Fibroblast of upper back skin (primary cell): ENCODE data around the gene HOXC10.

Source experiments
- DNase-seq: peaks from one replicate; pipeline ENCODE4 v3.0.0-alpha.2; 2013

The HOXC10 gene

DNA sequence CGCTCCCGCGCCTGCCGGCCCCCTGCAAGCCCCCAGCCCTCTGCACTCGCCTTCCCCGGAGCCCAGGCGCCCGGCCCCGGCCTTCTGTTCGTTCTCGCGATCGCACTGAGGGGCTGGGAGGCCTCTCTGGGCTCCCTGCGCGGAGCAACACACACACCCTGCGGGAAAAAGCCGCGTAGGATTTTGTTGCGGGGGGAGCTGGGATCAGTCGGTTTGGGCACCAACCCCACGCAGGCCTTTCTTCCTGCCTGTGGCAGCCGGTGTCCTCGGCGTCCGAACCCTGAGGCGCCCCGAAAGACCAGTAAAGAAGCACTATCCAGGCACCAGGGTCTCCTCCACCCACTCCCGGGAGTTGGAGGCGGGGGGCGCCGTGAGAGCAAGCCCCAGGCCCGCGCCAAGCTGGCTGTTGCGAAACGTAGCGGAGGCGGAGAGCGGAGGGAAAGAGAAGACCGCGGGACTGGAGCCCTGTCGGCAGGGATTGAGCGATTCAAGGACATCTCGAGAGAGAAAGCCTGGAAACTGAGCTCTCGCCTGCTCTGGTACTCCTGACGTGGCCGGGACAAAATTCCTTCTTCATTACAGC lies 46.0 kb downstream of the HOXC10 start:
- peak; percentile 89 for DNase-seq

DNA sequence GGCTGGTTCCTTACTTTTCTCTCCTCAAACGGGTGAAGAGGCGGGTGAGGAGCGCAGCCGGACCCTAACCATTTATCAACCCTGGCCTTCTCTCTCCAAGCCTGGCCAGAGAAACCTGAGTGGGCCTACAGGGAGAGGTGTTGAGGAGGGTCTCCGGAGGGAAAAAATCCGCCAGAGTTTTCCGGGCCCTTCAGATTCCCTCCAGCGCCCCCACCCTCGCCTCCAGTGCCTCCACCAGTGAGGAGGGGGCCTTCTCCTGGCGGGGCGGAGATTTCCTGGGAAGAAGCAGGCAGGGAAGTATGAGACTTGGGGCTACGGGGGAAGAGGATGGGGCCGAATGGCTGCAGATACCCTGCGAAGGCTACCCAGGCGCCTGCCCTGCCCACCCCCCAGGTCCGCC lies 46.5 kb downstream of the HOXC10 start:
- DNase-seq, result no peak

DNA sequence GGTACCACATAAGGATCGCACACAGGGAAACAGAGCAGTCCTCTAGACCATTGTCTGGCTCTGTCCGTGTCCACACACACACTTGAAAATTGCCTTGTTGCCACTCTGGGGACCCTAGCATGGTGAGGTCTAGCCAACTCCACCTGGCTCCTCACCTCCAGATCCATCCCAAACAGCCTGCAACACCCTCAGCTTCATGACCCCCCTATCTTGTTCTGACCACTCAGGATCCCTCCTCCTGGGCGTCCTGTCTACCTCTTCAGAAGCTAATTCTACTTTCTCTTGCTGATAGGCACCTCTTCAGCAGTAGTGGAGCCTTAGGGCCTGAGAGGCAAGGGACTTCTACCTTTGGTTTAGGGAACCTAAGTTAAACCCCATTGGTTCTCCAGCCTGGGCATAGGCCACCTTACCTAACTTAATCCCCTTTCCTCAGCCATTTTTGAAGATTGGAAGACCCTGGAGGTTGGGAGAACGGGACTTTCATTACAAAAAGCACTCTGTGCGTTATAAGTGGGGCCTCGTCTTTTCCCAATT lies 47.2 kb downstream of the HOXC10 start:
- DNase-seq, result no peak

DNA sequence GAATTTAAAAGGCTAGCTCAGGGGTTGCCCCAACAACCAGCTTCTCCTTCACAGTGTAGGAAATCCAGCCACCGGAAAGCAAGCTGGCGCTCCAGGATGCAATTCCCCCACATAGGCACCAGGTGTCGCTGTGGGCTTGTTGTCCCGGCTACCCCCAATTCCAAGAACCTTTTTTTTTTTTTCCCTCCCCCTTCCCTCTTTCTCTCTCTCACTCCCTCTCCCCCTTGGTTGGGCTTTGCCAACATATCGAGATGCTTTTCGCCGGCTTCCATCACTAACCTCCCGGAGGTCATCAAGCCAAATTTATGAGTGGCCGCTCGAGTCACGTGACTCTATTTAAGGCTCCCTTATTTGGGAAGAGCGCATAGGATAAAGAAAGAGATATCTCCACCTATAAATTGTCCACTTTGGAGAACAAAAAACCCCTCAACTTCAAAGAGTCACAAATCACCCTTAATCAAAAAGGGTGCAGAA lies 47.7 kb downstream of the HOXC10 start, which contains the start of gene HOXC5:
HOXC5 (plus strand) TSS at position 424 of the 474 bp plus-strand sequence. CDS start 73 bp downstream, outside the sequence.
- DNase-seq, result peak; percentile 96

DNA sequence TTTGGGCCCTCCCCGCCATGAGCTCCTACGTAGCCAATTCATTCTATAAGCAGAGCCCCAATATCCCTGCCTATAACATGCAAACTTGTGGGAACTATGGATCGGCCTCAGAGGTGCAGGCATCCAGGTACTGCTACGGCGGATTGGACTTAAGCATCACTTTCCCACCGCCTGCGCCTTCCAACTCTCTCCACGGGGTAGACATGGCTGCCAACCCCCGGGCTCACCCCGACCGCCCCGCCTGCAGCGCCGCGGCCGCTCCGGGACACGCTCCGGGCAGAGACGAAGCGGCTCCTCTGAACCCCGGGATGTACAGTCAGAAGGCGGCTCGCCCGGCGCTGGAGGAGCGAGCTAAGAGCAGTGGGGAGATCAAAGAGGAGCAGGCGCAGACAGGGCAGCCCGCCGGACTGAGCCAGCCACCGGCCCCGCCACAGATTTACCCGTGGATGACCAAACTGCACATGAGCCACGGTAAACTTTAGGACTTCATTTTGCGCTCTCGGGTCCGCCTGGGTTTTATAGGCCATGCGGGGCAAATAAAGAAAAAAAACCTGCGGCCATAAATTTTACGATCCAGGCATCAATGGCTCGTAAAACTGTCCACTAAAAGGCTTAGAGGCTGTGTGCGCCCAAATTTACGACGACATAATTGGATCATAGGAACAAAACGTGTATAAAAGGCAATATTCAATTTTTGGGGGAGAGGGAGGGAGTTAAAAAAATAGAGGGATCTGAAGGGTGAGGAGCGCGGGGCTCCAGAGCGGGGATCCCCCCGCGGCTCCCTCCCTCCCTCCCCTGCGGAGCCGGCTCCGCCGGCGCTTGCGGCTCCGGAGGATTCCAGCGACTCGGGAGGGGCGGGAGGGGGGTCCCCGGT lies 48.4 kb downstream of the HOXC10 start:
- peak; percentile 64 for DNase-seq

DNA sequence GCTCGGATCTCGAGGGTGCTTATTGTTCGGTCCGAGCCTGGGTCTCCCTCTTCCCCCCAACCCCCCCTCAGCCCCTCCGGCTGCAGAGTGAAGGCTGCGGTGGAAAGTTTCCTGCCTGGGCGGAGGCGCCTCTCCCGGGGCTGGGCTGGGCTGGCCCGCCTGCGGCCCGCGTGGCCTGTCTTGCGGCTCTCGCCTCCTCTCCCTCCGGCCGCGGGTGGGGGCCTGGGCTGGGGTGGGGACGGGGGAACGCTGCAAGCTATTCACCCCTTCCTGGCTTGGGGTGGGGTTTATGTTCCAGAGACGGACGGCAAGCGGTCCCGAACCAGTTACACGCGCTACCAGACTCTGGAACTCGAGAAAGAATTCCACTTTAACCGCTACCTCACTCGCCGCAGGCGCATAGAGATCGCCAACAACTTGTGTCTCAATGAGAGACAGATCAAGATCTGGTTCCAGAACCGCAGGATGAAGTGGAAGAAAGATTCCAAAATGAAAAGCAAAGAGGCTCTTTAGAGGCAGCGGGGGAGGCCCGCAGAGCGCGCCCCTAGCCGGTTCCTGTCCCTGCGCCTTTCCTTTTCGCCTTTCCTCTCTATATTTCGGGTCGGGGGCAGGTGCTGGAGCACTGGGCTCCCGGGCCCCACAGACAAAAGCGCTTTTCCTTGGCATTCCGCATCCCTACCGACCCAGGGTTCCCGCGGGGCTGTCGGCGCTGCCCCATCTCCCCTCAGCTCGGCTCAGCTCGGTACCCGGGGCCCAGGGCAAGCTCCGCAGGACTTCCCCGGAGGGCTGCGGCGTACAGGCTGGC lies 49.2 kb downstream of the HOXC10 start:
- DNase-seq, result peak; percentile 89

DNA sequence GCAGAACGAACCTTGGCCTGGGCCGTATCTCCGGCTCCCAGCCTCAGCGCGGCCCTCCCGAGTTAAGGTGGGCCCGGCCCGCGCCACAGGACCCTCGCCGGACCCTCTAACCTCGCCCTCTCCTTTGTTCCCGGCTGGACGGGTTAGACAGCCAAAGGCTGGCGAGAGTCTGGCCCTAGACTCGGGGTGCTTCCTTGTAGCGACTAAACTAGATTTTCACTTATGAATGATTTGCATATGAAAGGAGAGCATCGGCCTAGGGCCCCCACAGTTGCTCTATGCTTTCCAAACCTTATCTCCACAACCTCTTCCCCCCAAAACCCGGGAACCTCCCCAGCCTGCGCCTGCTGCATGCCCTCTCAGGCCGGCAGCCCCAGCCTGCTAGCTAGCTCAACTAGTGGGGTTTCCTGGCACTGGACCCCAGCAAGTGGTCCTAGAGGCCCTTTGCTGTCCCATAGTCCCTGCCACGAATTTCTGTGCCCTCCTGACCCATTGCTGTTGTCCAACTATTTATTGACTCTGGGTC lies 49.9 kb downstream of the HOXC10 start:
- DNase-seq, result no peak

DNA sequence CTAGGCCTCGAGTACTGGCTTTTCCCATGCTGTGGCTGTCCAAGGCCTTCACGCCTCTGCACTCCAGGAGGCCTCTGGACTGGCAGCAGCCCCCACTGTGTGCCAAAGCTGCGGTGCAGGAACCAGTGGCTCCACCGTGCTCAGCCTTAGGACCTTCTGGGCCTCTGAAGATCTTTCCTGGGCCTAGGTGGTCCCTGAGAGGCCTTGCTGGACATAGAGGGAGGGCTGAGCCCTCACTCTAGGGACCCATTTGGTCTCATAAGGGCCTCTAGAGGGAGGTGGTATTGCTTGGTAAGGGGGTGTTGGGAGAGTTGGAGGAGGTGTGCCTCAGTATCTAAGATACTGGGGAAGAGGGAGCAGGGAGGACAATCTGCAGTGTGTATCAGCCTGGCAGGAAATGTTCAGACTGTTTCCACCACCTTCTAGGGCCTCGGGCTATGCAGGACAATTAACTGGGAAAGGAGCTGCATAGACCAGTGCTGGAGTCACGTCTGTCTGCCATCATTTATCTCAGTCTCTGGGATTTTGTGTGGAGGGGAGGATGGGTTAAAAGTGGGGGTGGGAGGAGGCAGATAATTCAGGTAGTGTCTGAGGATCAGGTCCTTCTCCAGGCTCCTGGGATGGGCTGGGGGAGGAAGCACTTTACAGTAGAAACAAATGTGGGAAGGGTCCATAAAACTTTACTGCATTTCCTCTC lies 50.8 kb downstream of the HOXC10 start:
- no peak for DNase-seq

DNA sequence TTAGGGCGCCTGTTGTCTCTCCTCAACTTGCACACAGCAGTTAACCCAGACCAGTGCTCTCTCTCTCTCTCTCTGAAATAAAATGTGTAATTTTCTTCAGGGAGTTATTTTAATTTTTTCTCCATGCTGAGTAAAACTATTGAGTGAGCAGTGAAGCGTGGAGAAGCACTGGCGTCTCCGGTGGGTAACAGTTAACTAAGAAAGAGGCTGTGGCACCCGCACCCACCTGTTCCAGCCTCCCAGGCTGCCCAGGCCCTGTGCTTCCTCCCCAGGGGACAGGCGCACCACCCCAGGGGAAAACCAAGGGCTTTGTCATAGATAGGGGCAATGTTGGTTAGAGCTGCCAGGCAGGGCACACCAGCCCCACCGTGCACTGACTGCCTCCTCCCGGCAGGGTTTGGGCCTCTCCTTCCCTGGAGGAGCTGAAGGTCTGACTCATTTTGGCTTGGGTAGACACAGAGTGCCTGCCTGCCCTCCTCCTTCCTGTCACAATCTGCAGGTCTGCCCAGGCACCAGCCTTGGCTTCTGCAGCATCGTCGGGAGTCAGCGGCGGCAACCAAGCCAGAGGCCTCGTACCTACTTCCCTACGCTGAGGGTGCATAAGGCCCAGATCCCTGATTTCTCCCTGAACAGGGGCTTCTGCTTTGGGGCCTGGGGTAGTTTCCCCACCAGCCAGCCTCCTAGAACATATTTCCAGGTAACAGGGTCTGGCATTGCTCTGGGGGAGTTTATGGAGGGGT lies 51.8 kb downstream of the HOXC10 start:
- DNase-seq, result peak; percentile 61

DNA sequence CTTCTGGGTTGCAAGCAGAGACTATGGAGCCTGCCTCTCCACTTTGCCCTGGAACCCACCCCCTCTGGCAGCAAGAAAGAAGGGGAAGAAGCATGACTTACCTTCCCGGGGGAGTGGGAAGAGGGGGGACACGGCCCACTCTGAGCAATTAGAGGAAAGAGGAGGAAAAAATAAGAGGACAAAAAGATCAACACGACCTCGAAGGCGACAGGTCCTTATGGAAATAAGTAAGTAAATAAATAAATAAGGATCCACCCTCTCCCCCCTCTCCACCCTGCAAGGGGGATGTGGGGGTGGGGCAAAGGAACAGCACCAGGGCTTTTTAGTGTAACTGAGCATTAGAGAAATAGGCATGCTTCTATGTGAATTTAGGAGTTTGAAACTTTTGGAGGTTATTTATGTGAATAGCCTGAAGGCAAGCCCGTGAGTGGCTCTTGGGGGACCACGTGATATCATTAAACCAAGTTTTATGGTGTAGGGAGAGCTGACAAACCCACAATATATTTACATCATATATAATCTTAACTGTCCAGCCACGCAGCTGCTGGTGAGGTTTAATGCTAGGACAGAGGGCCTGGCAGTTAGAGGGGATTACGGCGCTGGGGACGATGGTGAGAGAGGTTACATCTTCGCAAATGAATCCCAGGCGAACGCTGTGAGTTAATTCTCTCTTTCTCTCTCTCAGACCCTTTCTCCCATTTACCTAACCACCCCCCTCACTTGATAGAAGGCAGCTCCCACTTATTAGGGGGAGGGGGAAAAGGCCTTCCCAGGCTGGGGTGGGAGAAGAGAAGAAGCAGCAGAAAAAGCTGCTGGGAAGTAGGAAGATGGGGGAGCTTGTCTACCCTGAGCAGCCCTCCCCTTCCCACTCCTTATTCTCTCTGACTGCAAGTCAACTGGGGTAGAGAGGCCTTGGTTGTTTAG lies 52.7 kb downstream of the HOXC10 start:
- no peak for DNase-seq

DNA sequence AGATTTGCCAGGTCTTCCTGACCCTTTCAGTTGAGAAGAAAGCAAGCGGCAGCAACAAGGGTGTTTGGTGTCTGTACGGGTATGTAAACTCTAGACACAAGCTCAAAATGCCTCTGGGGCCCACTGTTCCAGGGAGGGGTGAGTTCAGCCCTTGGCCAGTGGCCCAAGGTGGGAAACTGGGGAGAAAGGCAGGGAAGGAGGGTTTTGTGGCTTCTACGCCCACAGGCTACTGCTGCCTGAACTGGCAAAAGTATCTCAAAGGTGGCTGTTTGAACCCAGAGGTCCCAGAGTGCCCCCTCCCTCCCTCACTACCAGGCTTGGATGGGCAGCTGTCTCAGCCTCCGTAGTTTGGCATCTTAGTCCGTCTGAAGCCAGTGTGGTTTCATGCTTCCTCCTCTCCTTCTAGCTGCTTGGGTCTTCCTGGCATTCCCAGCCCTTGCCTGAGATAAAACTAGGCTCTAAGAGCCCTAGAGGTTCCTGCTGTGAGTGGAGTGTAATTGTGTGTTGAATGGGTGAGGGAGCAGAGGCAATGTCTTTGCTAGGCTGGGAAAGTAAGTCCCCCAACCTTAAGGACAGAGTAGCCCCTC lies 53.4 kb downstream of the HOXC10 start:
- DNase-seq, result no peak

DNA sequence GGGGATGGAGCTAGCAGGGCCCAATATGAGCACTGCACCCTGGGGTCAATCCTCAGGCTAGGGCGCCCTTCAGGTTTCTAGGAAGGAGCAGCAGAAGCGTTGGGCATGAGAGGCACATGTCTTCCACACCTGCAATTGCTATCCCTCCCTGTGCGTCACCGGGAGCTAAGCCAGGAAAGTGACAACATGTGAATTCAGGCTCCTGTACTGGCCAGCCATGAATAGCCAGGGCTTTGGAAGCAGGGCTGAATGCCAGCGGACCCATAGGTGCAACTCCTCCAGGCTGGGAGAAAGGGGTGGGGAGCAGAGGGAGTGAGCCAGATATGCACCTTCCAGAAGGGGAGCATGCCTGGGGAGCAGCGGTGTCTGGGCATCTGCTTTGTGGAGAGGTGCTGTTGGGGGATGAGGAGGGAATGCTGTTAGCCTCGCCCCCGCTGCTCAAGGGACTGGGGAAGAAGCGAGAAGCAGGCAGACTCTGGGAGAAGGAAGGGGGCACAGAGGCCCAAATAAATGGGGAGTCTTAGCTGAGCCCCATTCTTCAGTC lies 54.0 kb downstream of the HOXC10 start:
- DNase-seq, result peak; percentile 57

DNA sequence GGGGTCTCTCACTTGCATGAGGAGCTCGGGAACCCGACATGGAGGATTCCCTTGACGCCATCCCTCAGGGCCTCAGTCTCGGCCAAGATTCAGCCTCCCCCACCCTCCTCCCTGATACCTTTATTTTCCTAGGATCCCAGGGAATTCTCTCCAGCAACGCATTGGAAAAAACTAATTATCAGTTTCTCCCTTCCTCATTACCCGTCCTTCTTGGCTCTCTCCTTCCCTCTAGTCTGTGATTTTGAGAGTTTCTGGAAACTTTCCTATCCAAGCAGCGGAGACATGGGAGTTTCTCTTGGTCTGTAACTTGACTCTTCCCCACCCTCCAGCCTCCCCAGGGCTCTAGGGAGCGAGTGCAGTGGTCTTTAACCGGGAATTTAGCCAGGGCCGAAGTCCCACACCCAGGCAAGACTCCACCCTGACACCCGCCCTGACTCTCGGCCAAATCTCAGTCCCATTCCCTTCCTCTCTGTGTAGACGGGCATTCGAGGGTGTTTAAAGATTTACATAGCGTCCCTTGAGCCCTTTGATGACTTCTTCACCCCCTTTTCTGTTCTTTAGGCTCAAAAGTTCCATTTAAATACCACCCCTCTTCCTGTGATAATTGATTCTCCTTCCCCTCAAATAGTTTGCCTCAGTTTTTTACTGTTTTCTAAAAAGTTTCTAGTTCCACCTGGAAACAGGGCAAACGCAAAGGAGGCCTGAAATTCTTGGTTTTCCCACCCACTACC lies 54.6 kb downstream of the HOXC10 start:
- DNase-seq, result peak; percentile 79
